H9 (cell line): ENCODE results near the gene C3orf20. TPM values are rescaled to one million over a fixed set of nuclear protein-coding genes. Genes with fewer than 3 reads are reported as not detected.

Experiments used
- DNase-seq: peaks from one replicate; pipeline ENCODE4 v3.0.0-alpha.2; 2017
- H2AFZ ChIP-seq: one replicate; pipeline ENCODE4 v1.6.1; 2013; ENCODE audit warnings: mild to moderate bottlenecking, low read length, control low read depth, moderate library complexity
- H2AK5ac ChIP-seq: 2 replicates; pipeline ENCODE4 v1.6.1; 2013; ENCODE audit warnings: low read length, control low read depth, mixed read lengths; ENCODE audit not compliant: insufficient read length
- H2BK120ac ChIP-seq: one replicate; pipeline ENCODE4 v1.6.1; 2013; ENCODE audit warnings: low read depth, mild to moderate bottlenecking, low read length, control low read depth, inconsistent platforms; ENCODE audit not compliant: poor library complexity, severe bottlenecking
- H2BK12ac ChIP-seq: 2 replicates; pipeline ENCODE4 v1.6.1; 2013; ENCODE audit warnings: low read length, control low read depth, mixed read lengths, low read depth; ENCODE audit not compliant: insufficient read length
- H2BK15ac ChIP-seq: 2 replicates; pipeline ENCODE4 v1.6.1; 2013; ENCODE audit warnings: low read depth, low read length, control low read depth
- H2BK20ac ChIP-seq: one replicate; pipeline ENCODE4 v1.6.1; 2013; ENCODE audit warnings: low read depth, mild to moderate bottlenecking, low read length, control low read depth, inconsistent platforms; ENCODE audit not compliant: poor library complexity, severe bottlenecking
- H2BK5ac ChIP-seq: 2 replicates; pipeline ENCODE4 v1.6.1; 2013; ENCODE audit warnings: low read length, control low read depth, mixed read lengths; ENCODE audit not compliant: insufficient read length
- H3K14ac ChIP-seq: 2 replicates; pipeline ENCODE4 v1.6.1; 2013; ENCODE audit warnings: low read length, control low read depth; ENCODE audit not compliant: insufficient read depth
- H3K18ac ChIP-seq: 2 replicates; pipeline ENCODE4 v1.6.1; 2013; ENCODE audit warnings: low read depth, mild to moderate bottlenecking, mixed read lengths, low read length, control low read depth; ENCODE audit not compliant: insufficient read length
- H3K23ac ChIP-seq: 2 replicates; pipeline ENCODE4 v1.6.1; 2013; ENCODE audit warnings: low read length, control low read depth, mixed read lengths, low read depth; ENCODE audit not compliant: insufficient read length
- H3K23me2 ChIP-seq: 2 replicates; pipeline ENCODE4 v1.6.1; 2013; ENCODE audit warnings: low read depth, mild to moderate bottlenecking, mixed read lengths, low read length, control low read depth; ENCODE audit not compliant: insufficient read length, poor library complexity, severe bottlenecking
- H3K27ac ChIP-seq: 2 replicates; pipeline ENCODE4 v1.5.1; 2013; ENCODE audit warnings: low read length, control low read depth, mixed read lengths, low read depth; ENCODE audit not compliant: insufficient read length
- H3K27me3 ChIP-seq: 2 replicates; pipeline ENCODE4 v1.6.1; 2013; ENCODE audit warnings: low read length, control low read depth, inconsistent platforms; ENCODE audit not compliant: insufficient read depth
- H3K4ac ChIP-seq: 2 replicates; pipeline ENCODE4 v1.6.1; 2013; ENCODE audit warnings: low read depth, mild to moderate bottlenecking, control low read depth, inconsistent platforms, low read length, moderate library complexity
- H3K4me1 ChIP-seq: 2 replicates; pipeline ENCODE4 v1.6.1; 2013; ENCODE audit warnings: low read length, control low read depth, inconsistent platforms; ENCODE audit not compliant: insufficient read depth
- H3K4me2 ChIP-seq: 2 replicates; pipeline ENCODE4 v1.6.1; 2013; ENCODE audit warnings: low read length, control low read depth, mixed read lengths; ENCODE audit not compliant: insufficient read length, insufficient read depth
- H3K56ac ChIP-seq: 2 replicates; pipeline ENCODE4 v1.6.1; 2013; ENCODE audit warnings: low read depth, mild to moderate bottlenecking, mixed read lengths, low read length, control low read depth; ENCODE audit not compliant: insufficient read length
- H3K79me1 ChIP-seq: 2 replicates; pipeline ENCODE4 v1.6.1; 2013; ENCODE audit warnings: low read depth, mild to moderate bottlenecking, moderate library complexity, low read length, control low read depth, inconsistent platforms; ENCODE audit not compliant: insufficient read depth, poor library complexity, severe bottlenecking
- H3K79me2 ChIP-seq: 2 replicates; pipeline ENCODE4 v1.6.1; 2013; ENCODE audit warnings: low read length, control low read depth, inconsistent platforms; ENCODE audit not compliant: insufficient read depth
- H3K9ac ChIP-seq: 2 replicates; pipeline ENCODE4 v1.6.1; 2013; ENCODE audit warnings: low read length, control low read depth, mixed read lengths; ENCODE audit not compliant: insufficient read length; ENCODE audit errors: extremely low read depth
- H3K9me3 ChIP-seq: one replicate; pipeline ENCODE4 v1.6.1; 2013; ENCODE audit warnings: low read depth, low read length, inconsistent platforms; ENCODE audit not compliant: control insufficient read depth
- H3T11ph ChIP-seq: one replicate; pipeline ENCODE4 v1.6.1; 2013; ENCODE audit warnings: mild to moderate bottlenecking, low read length, control low read depth, inconsistent platforms
- H4K20me1 ChIP-seq: one replicate; pipeline ENCODE4 v1.6.1; 2013; ENCODE audit not compliant: control insufficient read depth, insufficient read length, insufficient read depth
- H4K5ac ChIP-seq: 2 replicates; pipeline ENCODE4 v1.6.1; 2013; ENCODE audit warnings: low read depth, mild to moderate bottlenecking, mixed read lengths, low read length, control low read depth; ENCODE audit not compliant: insufficient read length
- H4K8ac ChIP-seq: replicated peaks from 2 replicates; pipeline ENCODE4 v1.6.1; 2013; ENCODE audit warnings: low read length, control low read depth, mixed read lengths, low read depth; ENCODE audit not compliant: insufficient read length
- H4K91ac ChIP-seq: 2 replicates; pipeline ENCODE4 v1.6.1; 2013; ENCODE audit warnings: low read depth, mild to moderate bottlenecking, moderate library complexity, mixed read lengths, low read length, control low read depth; ENCODE audit not compliant: insufficient read length
- H3K27ac Mint-ChIP-seq, 3 experiments: 2 replicates in 2 of 3; 3 replicates in 1 of 3; pipeline ENCODE4 v1.8.0; 2020 to 2021; ENCODE audit warnings: mixed read lengths in 3 of 3, mild to moderate bottlenecking in 1 of 3, moderate library complexity in 1 of 3
- H3K27me3 Mint-ChIP-seq: 2 replicates; pipeline ENCODE4 v1.8.0; 2021; ENCODE audit warnings: low read depth, mild to moderate bottlenecking, moderate library complexity, mixed read lengths
- H3K36me3 Mint-ChIP-seq, 3 experiments: 2 replicates in 2 of 3; 3 replicates in 1 of 3; pipeline ENCODE4 v1.8.0; 2020 to 2021; ENCODE audit warnings: low read depth in 3 of 3, mixed read lengths in 3 of 3; ENCODE audit not compliant: insufficient read depth in 1 of 3
- H3K4me1 Mint-ChIP-seq, 2 experiments: 2 replicates each; pipeline ENCODE4 v1.8.0; 2020; ENCODE audit warnings: mixed read lengths in 2 of 2
- H3K4me3 Mint-ChIP-seq, 2 experiments: 2 replicates in 1 of 2; 3 replicates in 1 of 2; pipeline ENCODE4 v1.8.0; 2020 to 2021; ENCODE audit warnings: mild to moderate bottlenecking in 2 of 2, mixed read lengths in 2 of 2, moderate library complexity in 1 of 2
- H3K9me3 Mint-ChIP-seq, 2 experiments: 2 replicates in 1 of 2; 3 replicates in 1 of 2; pipeline ENCODE4 v1.8.0; 2020; ENCODE audit warnings: mild to moderate bottlenecking in 2 of 2, mixed read lengths in 2 of 2, moderate library complexity in 1 of 2
- CTCF ChIP-seq: fragments of 200-600 bp; sonication (generic); conservative IDR thresholded peaks from 3 replicates; pipeline ENCODE4 v1.8.0; 2021; ENCODE audit warnings: antibody characterized with exemption, mild to moderate bottlenecking
- WGBS: extraction: QIAGEN DNeasy Blood & Tissue Kit; methylation state at CpG from one replicate; pipeline ENCODE4 v1.1.7; 2013; ENCODE audit warnings: missing lambda C conversion rate, low lambda C conversion rate, mixed read lengths; ENCODE audit not compliant: insufficient read length; ENCODE audit errors: extremely low coverage; 5-methylcytosine and 5-hydroxymethylcytosine counted together
- total RNA-seq: library from RNA; stranded (reverse); gene quantifications from 2 replicates; pipeline ENCODE4 v1.2.1, GENCODE V29; 2021

The C3orf20 gene
- total RNA-seq, 1 experiment from 2014 or later = not detected

GRCh38 chr3:14780927-14781507 lies 106.1 kb downstream of the C3orf20 start:
- WGBS = no CpG with 5 or more reads among the region's 12 CpGs
- Histone ChIP-seq H3T11ph (no peak overlapping the region), H2AK5ac (no peak overlapping the region), H2BK120ac (no peak overlapping the region), H2BK12ac (no peak overlapping the region), H4K91ac (no peak overlapping the region), H3K4me2 (no peak overlapping the region), H2AFZ (no peak overlapping the region), H3K18ac (no peak overlapping the region), H2BK15ac (no peak overlapping the region), H4K20me1 (no peaks in the 10 kb centered on the region), H3K14ac (no peak overlapping the region), H3K27ac (no peak overlapping the region), H2BK20ac (no peak overlapping the region), H4K8ac (no peak overlapping the region), H3K4me1 (no peaks in the 10 kb centered on the region; the same call in 1 of the 2 replicates), H3K79me2 (no peaks in the 10 kb centered on the region), H3K23ac (no peak overlapping the region), H3K9me3 (no peaks in the 10 kb centered on the region), H2BK5ac (no peak overlapping the region), H4K5ac (no peak overlapping the region), H3K56ac (no peak overlapping the region), H3K79me1 (no peaks in the 10 kb centered on the region), H3K9ac (no peak overlapping the region), H3K4ac (no peak overlapping the region), H3K23me2 (no peaks in the 10 kb centered on the region), H3K27me3 (no peaks in the 10 kb centered on the region)
- Mint-ChIP-seq H3K36me3 (0 out of 7 replicates have a peak, but pooled peaks cover 0 to 6% (median 0%) of the 10 kb centered on the region in 3 experiments), H3K27ac (no peak overlapping the region), H3K27me3 (peaks cover 6% of the 10 kb centered on the region), H3K9me3 (peaks cover 6 to 12% of the 10 kb centered on the region in 2 experiments; a peak in 4 of 5 replicates), H3K4me1 (peaks cover 15 to 24% of the 10 kb centered on the region in 2 experiments), H3K4me3 (no peak overlapping the region)
- DNase-seq = peak; percentile 90
- peak; percentile 90 for TF ChIP-seq CTCF
